H1 (cell line): ENCODE data around the gene ROBO4. TPM values are rescaled to one million over a fixed set of nuclear protein-coding genes. Genes with fewer than 3 reads are reported as not detected.

Experiments
- CTCF ChIA-PET: fragments of 300-600 bp; sonication (Branson Sonifier 250); formaldehyde crosslinking; loops from one replicate; lab custom pipeline; 2021; ENCODE audit not compliant: partially characterized antibody; lab: Charles Lee
- POLR2A ChIA-PET: fragments of 300-600 bp; sonication (Branson Sonifier 250); formaldehyde crosslinking; loops from one replicate; lab custom pipeline; 2021; ENCODE audit warnings: inconsistent platforms; ENCODE audit not compliant: partially characterized antibody; lab: Charles Lee
- DNase-seq, 2 experiments: peaks; one replicate each; pipeline versions ENCODE4 v3.0.0 to v3.0.0-alpha.2; 2010 to 2022; ENCODE audit warnings: low spot score in 2 of 2, low read depth in 1 of 2, mixed read lengths in 1 of 2
- FAIRE-seq: peaks from 2 replicates; lab custom pipeline; 2011; peaks lifted over from hg19 to GRCh38; lab: Jason Lieb, UNC
- H2AFZ ChIP-seq: 2 replicates; pipeline ENCODE4 v1.8.1; 2012; ENCODE audit warnings: low read length, inconsistent platforms
- H2AK5ac ChIP-seq: 2 replicates; pipeline ENCODE4 v1.6.1; 2013; ENCODE audit warnings: low read depth, low read length
- H2BK120ac ChIP-seq: replicated peaks from 2 replicates; pipeline ENCODE3; 2013; ENCODE audit warnings: low read depth, low read length, inconsistent platforms
- H2BK12ac ChIP-seq: 2 replicates; pipeline ENCODE4 v1.6.1; 2013; ENCODE audit warnings: low read depth, low read length
- H2BK15ac ChIP-seq: 2 replicates; pipeline ENCODE4 v1.6.1; 2013; ENCODE audit warnings: low read length
- H2BK20ac ChIP-seq: 2 replicates; pipeline ENCODE4 v1.6.1; 2013; ENCODE audit warnings: low read length
- H2BK5ac ChIP-seq: 2 replicates; pipeline ENCODE4 v1.6.1; 2013; ENCODE audit warnings: low read depth, low read length
- H3K14ac ChIP-seq: 2 replicates; pipeline ENCODE4 v1.6.1; 2013; ENCODE audit warnings: inconsistent platforms; ENCODE audit not compliant: insufficient read length
- H3K18ac ChIP-seq: 2 replicates; pipeline ENCODE4 v1.6.1; 2013; ENCODE audit warnings: low read length; ENCODE audit errors: extremely low read depth
- H3K23ac ChIP-seq: 2 replicates; pipeline ENCODE4 v1.6.1; 2013; ENCODE audit warnings: inconsistent platforms; ENCODE audit not compliant: insufficient read length
- H3K23me2 ChIP-seq: 2 replicates; pipeline ENCODE4 v1.6.1; 2013; ENCODE audit warnings: low read depth, low read length
- H3K27ac ChIP-seq: 2 replicates; pipeline ENCODE4 v1.6.1; 2011; ENCODE audit warnings: low read depth, low read length, inconsistent platforms
- H3K27me3 ChIP-seq, 4 experiments: replicated peaks in 1 of 4; 1 replicate in 1 of 4; 2 replicates in 3 of 4; pipeline versions ENCODE4 v1.6.1 to v1.8.1; 2011 to 2013; ENCODE audit warnings: low read length in 3 of 4, mild to moderate bottlenecking in 3 of 4, inconsistent platforms in 2 of 4, mixed read lengths in 2 of 4, moderate library complexity in 1 of 4; ENCODE audit not compliant: control insufficient read depth in 3 of 4, insufficient read depth in 3 of 4; ENCODE audit errors: extremely low read depth in 1 of 4
- H3K36me3 ChIP-seq, 4 experiments: 2 replicates each; pipeline versions ENCODE4 v1.6.1 to v1.8.1; 2011 to 2013; ENCODE audit warnings: mild to moderate bottlenecking in 4 of 4, low read length in 3 of 4, moderate library complexity in 2 of 4, control low read depth in 1 of 4, inconsistent platforms in 1 of 4; ENCODE audit not compliant: insufficient read depth in 4 of 4, control insufficient read depth in 2 of 4
- H3K4ac ChIP-seq: replicated peaks from 2 replicates; pipeline ENCODE3; 2013; ENCODE audit warnings: low read length, low read depth, mixed read lengths, inconsistent platforms; ENCODE audit not compliant: insufficient read length
- H3K4me1 ChIP-seq, 4 experiments: replicated peaks in 1 of 4; 1 replicate in 1 of 4; 2 replicates in 3 of 4; pipeline versions ENCODE4 v1.6.1 to v1.8.1; 2011 to 2013; ENCODE audit warnings: low read length in 3 of 4, inconsistent platforms in 2 of 4, mixed read lengths in 1 of 4; ENCODE audit not compliant: insufficient read depth in 4 of 4, control insufficient read depth in 3 of 4
- H3K4me2 ChIP-seq, 2 experiments: 2 replicates each; pipeline versions ENCODE4 v1.6.1 to v1.8.1; 2011 to 2013; ENCODE audit warnings: low read depth in 2 of 2, low read length in 2 of 2, control low read depth in 1 of 2, inconsistent platforms in 1 of 2, mild to moderate bottlenecking in 1 of 2; ENCODE audit not compliant: insufficient read depth in 1 of 2
- H3K4me3 ChIP-seq, 4 experiments: fragments of 200-600, 300-600 bp in 1 of 4; sonication (generic), shearing (Covaris generic), sonication (Bioruptor Twin) in 1 of 4; 2 replicates each; pipeline versions ENCODE4 v1.5.1 to v1.8.1; 2011 to 2016; ENCODE audit warnings: low read length in 4 of 4, low read depth in 3 of 4, control low read depth in 2 of 4, inconsistent platforms in 2 of 4, mild to moderate bottlenecking in 2 of 4, mixed read lengths in 1 of 4, moderate library complexity in 1 of 4; ENCODE audit not compliant: insufficient read depth in 2 of 4; ENCODE audit errors: extremely low read depth in 1 of 4
- H3K56ac ChIP-seq: replicated peaks from 2 replicates; pipeline ENCODE3; 2013; ENCODE audit warnings: low read depth, mild to moderate bottlenecking, mixed read lengths, low read length, inconsistent platforms; ENCODE audit not compliant: insufficient read length
- H3K79me1 ChIP-seq: 2 replicates; pipeline ENCODE4 v1.6.1; 2013; ENCODE audit warnings: low read depth, low read length, control low read depth
- H3K79me2 ChIP-seq, 2 experiments: 2 replicates each; pipeline versions ENCODE4 v1.6.1 to v1.8.1; 2012 to 2013; ENCODE audit warnings: low read length in 2 of 2, mild to moderate bottlenecking in 2 of 2, inconsistent platforms in 1 of 2; ENCODE audit not compliant: insufficient read depth in 2 of 2, control insufficient read depth in 1 of 2
- H3K9ac ChIP-seq, 4 experiments: replicated peaks in 1 of 4; 1 replicate in 1 of 4; 2 replicates in 3 of 4; pipeline versions ENCODE4 v1.6.1 to v1.8.1; 2011 to 2013; ENCODE audit warnings: low read depth in 3 of 4, low read length in 3 of 4, control low read depth in 2 of 4, mild to moderate bottlenecking in 2 of 4, moderate library complexity in 2 of 4, inconsistent platforms in 1 of 4; ENCODE audit errors: extremely low read depth in 1 of 4
- H3K9me3 ChIP-seq, 2 experiments: 2 replicates each; pipeline versions ENCODE4 v1.6.1 to v1.8.1; 2012 to 2013; ENCODE audit warnings: mild to moderate bottlenecking in 2 of 2, moderate library complexity in 2 of 2, control low read depth in 1 of 2, inconsistent platforms in 1 of 2, low read depth in 1 of 2, low read length in 1 of 2, mixed read lengths in 1 of 2; ENCODE audit not compliant: insufficient read depth in 2 of 2
- H4K20me1 ChIP-seq, 2 experiments: replicated peaks in 1 of 2; 2 replicates each; pipeline versions ENCODE3 to v1.8.1; 2011 to 2013; ENCODE audit warnings: inconsistent platforms in 2 of 2, low read length in 2 of 2, mild to moderate bottlenecking in 1 of 2; ENCODE audit not compliant: insufficient read depth in 2 of 2, control insufficient read depth in 1 of 2
- H4K5ac ChIP-seq: 2 replicates; pipeline ENCODE4 v1.6.1; 2013; ENCODE audit warnings: low read length, low read depth, mixed read lengths, inconsistent platforms; ENCODE audit not compliant: insufficient read length
- H4K8ac ChIP-seq: 2 replicates; pipeline ENCODE4 v1.8.0; 2013; ENCODE audit warnings: mild to moderate bottlenecking, moderate library complexity, low read length, inconsistent platforms; ENCODE audit not compliant: insufficient read depth; ENCODE audit errors: extremely low read depth
- H4K91ac ChIP-seq: replicated peaks from 2 replicates; pipeline ENCODE3; 2013; ENCODE audit warnings: low read length, mixed read lengths, inconsistent platforms; ENCODE audit not compliant: insufficient read length
- CBX5 ChIP-seq: fragments of 300-800, 300-1000 bp; sonication (generic); IDR thresholded peaks from 2 replicates; pipeline ENCODE4 v1.7.1; 2016; ENCODE audit warnings: antibody characterized with exemption, low read length, low read depth
- CBX8 ChIP-seq: fragments of 300-800, 300-1000 bp; sonication (generic); IDR thresholded peaks from 2 replicates; pipeline ENCODE4 v1.7.1; 2016; ENCODE audit warnings: low read depth, low read length, borderline replicate concordance
- EZH2 ChIP-seq: fragments of 200-600 bp; sonication (generic); IDR thresholded peaks from 2 replicates; pipeline ENCODE4 v1.7.1; 2012; ENCODE audit warnings: low read depth, mild to moderate bottlenecking, moderate library complexity, low read length, inconsistent platforms; ENCODE audit not compliant: severe bottlenecking
- POLR2AphosphoS5 ChIP-seq: IDR thresholded peaks from 2 replicates; pipeline ENCODE4 v1.6.1; 2011; ENCODE audit warnings: low read depth, low read length
- RNF2 ChIP-seq: fragments of 200-900, 300-1000 bp; sonication (generic); IDR thresholded peaks from 2 replicates; pipeline ENCODE4 v1.7.1; 2016; ENCODE audit warnings: borderline replicate concordance, low read depth, mild to moderate bottlenecking, antibody characterized with exemption, low read length; ENCODE audit not compliant: poor library complexity, severe bottlenecking; ENCODE audit errors: missing control alignments
- SP1 ChIP-seq: IDR thresholded peaks from 2 replicates; pipeline ENCODE4 v1.6.1; 2011; ENCODE audit warnings: low read depth, low read length
- SRF ChIP-seq: IDR thresholded peaks from 2 replicates; pipeline ENCODE4 v1.6.1; 2011; ENCODE audit warnings: mild to moderate bottlenecking, low read depth, low read length, moderate library complexity
- SUZ12 ChIP-seq: fragments of 200-600 bp; sonication (generic); IDR thresholded peaks from 2 replicates; pipeline ENCODE4 v1.6.1; 2012; ENCODE audit warnings: mild to moderate bottlenecking, inconsistent platforms, low read length, moderate library complexity, mixed read lengths
- WGBS, 2 experiments: shearing (Covaris generic) in 1 of 2; methylation state at CpG; one replicate each; pipeline versions ENCODE4 v1.1.6 to v1.1.7; 2013 to 2015; ENCODE audit warnings: low lambda C conversion rate in 2 of 2, mixed read lengths in 2 of 2, inconsistent platforms in 1 of 2, low coverage in 1 of 2, missing lambda C conversion rate in 1 of 2; ENCODE audit not compliant: insufficient replicate concordance in 2 of 2, insufficient coverage in 1 of 2, insufficient read length in 1 of 2; ENCODE audit errors: extremely low coverage in 1 of 2, missing lambda C conversion rate in 1 of 2; 5-methylcytosine and 5-hydroxymethylcytosine counted together
- polyA plus RNA-seq, 7 experiments: library from polyadenylated mRNA; depleted of rRNA in 3 of 7; stranded (reverse) in 5 of 7; unstranded in 2 of 7; fragments of >200 nt in 5 of 7; fragments of 200-250 nt in 2 of 7; gene quantifications; 1 replicate in 5 of 7; 2 replicates in 1 of 7; 4 replicates in 1 of 7; pipeline versions ENCODE4 v1.2.1 to v1.2.3, GENCODE V29; 2011 to 2013; ENCODE audit warnings: missing spikeins in 2 of 7, mixed read lengths in 2 of 7
- total RNA-seq: library from RNA; stranded (reverse); fragmentation: NEBNext Ultra II Directional; extraction: Animal tissue kit (Norgen Biotek cat#: 25700); gene quantifications from 2 replicates; pipeline ENCODE4 v1.2.1, GENCODE V29; 2021

Gene ROBO4
- total and polyA plus RNA-seq, 2 of the 8 experiments (the other 6 are each of a cell fraction or from before 2014, with no cell fraction given) = 0.03 TPM; not detected in 1

- Histone ChIP-seq H3K4me3 (no peak overlapping the region), H3K27ac (no peak overlapping the region)
- no peak for DNase-seq
These were observed 55.4 kb downstream of the ROBO4 start for GRCh38 chr11:124842305-124842704.

More at GRCh38 chr11:124842305-124842704, 55.4 kb downstream of the ROBO4 start:
- Histone ChIP-seq H4K20me1 (peaks cover 14 to 34% of the 10 kb centered on the region in 2 experiments), H3K23ac (no peak overlapping the region), H3K56ac (no peak overlapping the region), H3K4me1 (peaks cover 3 to 26% (median 5%) of the 10 kb centered on the region in 4 experiments), H3K23me2 (peaks cover 2% of the 10 kb centered on the region; the same call in 1 of the 2 replicates), H3K4ac (no peak overlapping the region), H3K9ac (no peak overlapping the region), H2AK5ac (peak overlapping the region; percentile 71; the same call in 1 of the 2 replicates), H3K9me3 (no peaks in the 10 kb centered on the region), H3K4me2 (peak overlapping the region; percentile 62 to 66; a peak in 1 of 4 replicates), H4K8ac (no peak overlapping the region), H3K79me1 (no peaks in the 10 kb centered on the region), H3K18ac (no peak overlapping the region), H3K36me3 (peaks cover 0 to 5% (median 0%) of the 10 kb centered on the region in 4 experiments; a peak in 1 of 8 replicates), H3K79me2 (no peaks in the 10 kb centered on the region), H2BK15ac (peak overlapping the region; percentile 9; the same call in 1 of the 2 replicates), H4K5ac (no peak overlapping the region), H3K27me3 (peaks cover 92 to 100% (median 98%) of the 10 kb centered on the region in 4 experiments), H2BK20ac (0 out of 2 replicates have a peak overlapping the region, but pooled peaks have one; percentile 51), H2BK12ac (peak overlapping the region; percentile 62; the same call in 1 of the 2 replicates), H2BK5ac (no peak overlapping the region), H3K14ac (no peak overlapping the region), H4K91ac (no peak overlapping the region), H2BK120ac (no peak overlapping the region), H2AFZ (no peak overlapping the region)
- TF ChIP-seq SP1 (no peak), EZH2 (peak; percentile 60), CBX5 (no peak), SRF (no peak), POLR2AphosphoS5 (no peak), RNF2 (peak; percentile 47), CBX8 (peak; percentile 43; the same call in 1 of the 2 replicates), SUZ12 (peak; percentile 78; the same call in 1 of the 2 replicates)
- no peak for FAIRE-seq
- ChIA-PET CTCF (interaction anchor here (0.8 to 2.1 kb wide), 8 partner anchors 18 to 97 kb away, joined by 3 to 18 read pairs (median 4); partner anchors contain the start of gene ROBO3), POLR2A (no interaction called here)
- WGBS, 2 experiments = 18% methylated on average over 4 of the region's 4 CpGs; no CpG with 5 or more reads in 1 of the 2 experiments
